PFSK-1 (cell line): ENCODE measurements around the gene ATP10A.

Experiments used
- FOXP2 ChIP-seq: optimal IDR thresholded peaks from 2 replicates; pipeline ENCODE3; 2011; ENCODE audit warnings: borderline replicate concordance, control low read depth, inconsistent platforms; ENCODE audit not compliant: insufficient read depth; ENCODE audit errors: extremely low read length, extremely low read depth
- POLR2AphosphoS5 ChIP-seq: IDR thresholded peaks from 2 replicates; pipeline ENCODE4 v1.6.1; 2012; ENCODE audit warnings: low read depth, mild to moderate bottlenecking, control low read depth, low read length, moderate library complexity
- REST ChIP-seq, 2 experiments: IDR thresholded peaks; 2 replicates each; pipeline versions ENCODE4 v1.6.1 to v1.8.0; 2011 to 2012; ENCODE audit warnings: low read depth in 2 of 2, low read length in 2 of 2, control low read depth in 1 of 2, inconsistent platforms in 1 of 2, mild to moderate bottlenecking in 1 of 2, moderate library complexity in 1 of 2; ENCODE audit not compliant: insufficient read depth in 1 of 2
- SIN3A ChIP-seq: IDR thresholded peaks from 2 replicates; pipeline ENCODE4 v1.6.1; 2012; ENCODE audit warnings: mild to moderate bottlenecking, low read length, moderate library complexity, borderline replicate concordance; ENCODE audit not compliant: insufficient read depth
- TAF1 ChIP-seq: IDR thresholded peaks from 2 replicates; pipeline ENCODE4 v1.6.1; 2012; ENCODE audit warnings: low read length, control low read depth, borderline replicate concordance; ENCODE audit not compliant: insufficient read depth

The ATP10A gene

GRCh38 chr15:25668236-25668795 is 194.8 kb downstream of the ATP10A start:
- no peak for TF ChIP-seq TAF1
- TF ChIP-seq REST (IDR thresholded peaks at IDR 0.05; ENCODE audit: insufficient read depth in 1 of 2, low read depth in 2 of 2, low read length in 2 of 2) = no peak
- TF ChIP-seq POLR2AphosphoS5 = no peak
- TF ChIP-seq FOXP2 = no peak
- no peak for TF ChIP-seq SIN3A

- no peak for TF ChIP-seq POLR2AphosphoS5
- TF ChIP-seq TAF1 = no peak
- no peak for TF ChIP-seq SIN3A
- TF ChIP-seq REST (IDR thresholded peaks at IDR 0.05; ENCODE audit: insufficient read depth in 1 of 2, low read depth in 2 of 2, low read length in 2 of 2) = no peak
- TF ChIP-seq FOXP2 = no peak
These were observed 195.3 kb downstream of the ATP10A start for GRCh38 chr15:25667829-25668228.

- TF ChIP-seq TAF1 (no peak), FOXP2 (no peak), POLR2AphosphoS5 (no peak)
These were observed 197.2 kb downstream of the ATP10A start for GRCh38 chr15:25665913-25666312.

- TF ChIP-seq SIN3A (no peak), REST (IDR thresholded peaks at IDR 0.05; ENCODE audit: insufficient read depth in 1 of 2, low read depth in 2 of 2, low read length in 2 of 2) (no peak), TAF1 (no peak), FOXP2 (no peak), POLR2AphosphoS5 (no peak)
These were observed 198.4 kb downstream of the ATP10A start for GRCh38 chr15:25664761-25665160.

- TF ChIP-seq TAF1 (no peak), FOXP2 (no peak), POLR2AphosphoS5 (no peak), REST (IDR thresholded peaks at IDR 0.05; ENCODE audit: insufficient read depth in 1 of 2, low read depth in 2 of 2, low read length in 2 of 2) (no peak), SIN3A (no peak)
These were observed 199.6 kb downstream of the ATP10A start for GRCh38 chr15:25663515-25663914.
